GM23248 (cell line): Measurements from ENCODE around the gene TPGS1. TPM values are rescaled to one million over a fixed set of nuclear protein-coding genes. Genes with fewer than 3 reads are reported as not detected.

Experiments
- DNase-seq: peaks from one replicate; pipeline ENCODE4 v3.0.0-alpha.2; 2015
- H2AFZ ChIP-seq: fragments of 200-600 bp; sonication (generic); 2 replicates; pipeline ENCODE4 v1.6.1; 2016; ENCODE audit warnings: antibody characterized with exemption
- H3F3A ChIP-seq: fragments of 200-600 bp; sonication (generic); 2 replicates; pipeline ENCODE4 v1.6.1; 2016; ENCODE audit warnings: mild to moderate bottlenecking, antibody characterized with exemption, mixed run types; ENCODE audit not compliant: insufficient read depth
- H3K27ac ChIP-seq: fragments of 200-600 bp; sonication (generic); 2 replicates; pipeline ENCODE4 v1.5.1; 2016; ENCODE audit warnings: mild to moderate bottlenecking
- H3K27me3 ChIP-seq: fragments of 200-600 bp; sonication (generic); replicated peaks from 2 replicates; pipeline ENCODE4 v1.6.1; 2016; ENCODE audit warnings: mild to moderate bottlenecking; ENCODE audit not compliant: insufficient read depth
- H3K36me3 ChIP-seq: fragments of 200-600 bp; sonication (generic); 2 replicates; pipeline ENCODE4 v1.6.1; 2016; ENCODE audit warnings: low read depth, mild to moderate bottlenecking
- H3K4me1 ChIP-seq: fragments of 200-600 bp; sonication (generic); 2 replicates; pipeline ENCODE4 v1.6.1; 2016; ENCODE audit warnings: mild to moderate bottlenecking; ENCODE audit not compliant: insufficient read depth
- H3K4me2 ChIP-seq: fragments of 200-600 bp; sonication (generic); one replicate; pipeline ENCODE4 v1.6.1; 2016; ENCODE audit warnings: mild to moderate bottlenecking; ENCODE audit not compliant: unreplicated experiment
- H3K4me3 ChIP-seq: fragments of 200-600 bp; sonication (generic); 2 replicates; pipeline ENCODE4 v1.5.1; 2016; ENCODE audit warnings: mild to moderate bottlenecking
- H3K79me2 ChIP-seq: fragments of 200-600 bp; sonication (generic); 2 replicates; pipeline ENCODE4 v1.6.1; 2016; ENCODE audit warnings: mild to moderate bottlenecking; ENCODE audit not compliant: insufficient read depth
- H3K9ac ChIP-seq: fragments of 200-600 bp; sonication (generic); 2 replicates; pipeline ENCODE4 v1.6.1; 2016; ENCODE audit warnings: mild to moderate bottlenecking
- H3K9me2 ChIP-seq: fragments of 200-600 bp; sonication (generic); 2 replicates; pipeline ENCODE4 v1.6.1; 2016; ENCODE audit warnings: mixed run types, mild to moderate bottlenecking, moderate library complexity; ENCODE audit not compliant: insufficient read depth
- H3K9me3 ChIP-seq: fragments of 200-600 bp; sonication (generic); one replicate; pipeline ENCODE4 v1.6.1; 2017; ENCODE audit warnings: low read depth
- H4K20me1 ChIP-seq: fragments of 200-600 bp; sonication (generic); 2 replicates; pipeline ENCODE4 v1.6.0; 2016; ENCODE audit not compliant: insufficient read depth
- EZH2 ChIP-seq: fragments of 200-600 bp; sonication (generic); IDR thresholded peaks from 2 replicates; pipeline ENCODE4 v1.6.1; 2018; ENCODE audit warnings: antibody characterized with exemption, mild to moderate bottlenecking; ENCODE audit not compliant: insufficient read depth, poor library complexity, severe bottlenecking
- EZH2phosphoT487 ChIP-seq: fragments of 200-600 bp; sonication (generic); IDR thresholded peaks from 2 replicates; pipeline ENCODE4 v1.6.1; 2018; ENCODE audit warnings: antibody characterized with exemption, moderate library complexity, mild to moderate bottlenecking, low read depth; ENCODE audit not compliant: insufficient read depth
- WGBS, 2 experiments: methylation state at CpG; one replicate each; pipeline ENCODE4 v1.1.6; 2015 to 2017; ENCODE audit warnings: low lambda C conversion rate in 2 of 2, low coverage in 1 of 2; ENCODE audit errors: missing lambda C conversion rate in 2 of 2; 5-methylcytosine and 5-hydroxymethylcytosine counted together
- in situ Hi-C: fragments of 300-500 bp; cut with MboI; formaldehyde crosslinking; loops from 2 replicates; pipeline ENCODE4 v1.15.0; 2020
- polyA plus RNA-seq: library from polyadenylated mRNA; unstranded; fragments of >200 nt; fragmentation: Nextera tagmentation; extraction: Ambion mirVana; gene quantifications from 2 replicates; pipeline ENCODE4 v1.2.1, GENCODE V29; 2016
- total RNA-seq: library from RNA; depleted of rRNA; stranded (reverse); fragments of >200 nt; shearing (Covaris generic); gene quantifications from 2 replicates; pipeline ENCODE4 v1.2.3, GENCODE V29; 2014

TPGS1 gene
- total and polyA plus RNA-seq, 2 experiments from 2014 or later, result 22.0 to 60.5 TPM

DNA sequence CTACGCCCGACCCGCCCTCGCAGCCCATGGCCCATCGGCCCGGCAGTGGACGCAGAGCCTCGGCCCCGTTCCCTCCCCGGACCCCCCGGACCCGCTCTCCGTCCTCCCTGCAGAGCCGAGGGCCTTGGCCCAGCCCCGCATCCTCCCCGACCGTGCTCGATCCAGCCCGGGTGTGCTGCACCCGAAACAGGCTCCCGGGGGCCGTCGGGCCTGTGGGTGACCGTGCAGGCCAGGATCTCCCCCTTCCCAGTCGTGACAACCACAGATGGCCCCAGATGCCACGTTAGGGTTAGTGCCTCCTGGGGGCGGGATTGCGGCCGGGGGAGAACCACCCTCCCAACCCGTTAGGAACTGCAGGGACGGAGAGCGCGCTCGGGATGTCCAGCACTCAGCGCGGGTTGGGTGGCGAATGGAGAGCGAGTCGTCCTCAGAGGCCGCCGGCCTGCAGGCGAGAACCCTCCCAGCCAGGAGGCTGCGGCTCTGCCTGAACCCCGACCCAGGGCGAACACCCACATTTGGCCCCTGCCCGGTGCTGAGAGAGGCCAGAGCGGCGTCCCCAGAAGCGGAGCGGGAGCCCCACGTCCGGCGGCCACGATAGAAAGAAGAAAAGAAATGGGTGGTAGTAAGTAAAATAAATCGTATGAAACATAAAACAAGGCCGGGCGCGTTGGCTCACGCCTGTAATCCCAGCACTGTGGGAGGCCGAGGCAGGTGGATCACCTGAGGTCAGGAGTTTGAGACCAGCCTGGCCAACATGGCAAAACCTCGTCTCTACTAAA, 17.7 kb upstream of the TPGS1 start:
- Histone ChIP-seq H3K9me2 (no peaks in the 10 kb centered on the region), H3K9me3 (no peaks in the 10 kb centered on the region), H3K4me1 (no peaks in the 10 kb centered on the region), H4K20me1 (no peaks in the 10 kb centered on the region), H3K4me3 (peak overlapping the region; percentile 87), H3K27me3 (no peaks in the 10 kb centered on the region), H3F3A (0 out of 2 replicates have a peak, but pooled peaks cover 7% of the 10 kb centered on the region), H3K27ac (peak overlapping the region; percentile 61), H3K4me2 (peak overlapping the region; percentile 79), H3K79me2 (no peaks in the 10 kb centered on the region), H3K9ac (peak overlapping the region; percentile 97), H3K36me3 (no peaks in the 10 kb centered on the region), H2AFZ (peak overlapping the region; percentile 75)
- in situ Hi-C loops, result no loop called here
- peak; percentile 76 for DNase-seq
- no peak for TF ChIP-seq EZH2
- no peak for TF ChIP-seq EZH2phosphoT487
- WGBS, 2 experiments, result 9 to 13% methylated on average over 47 to 59 of the region's 61 CpGs

DNA sequence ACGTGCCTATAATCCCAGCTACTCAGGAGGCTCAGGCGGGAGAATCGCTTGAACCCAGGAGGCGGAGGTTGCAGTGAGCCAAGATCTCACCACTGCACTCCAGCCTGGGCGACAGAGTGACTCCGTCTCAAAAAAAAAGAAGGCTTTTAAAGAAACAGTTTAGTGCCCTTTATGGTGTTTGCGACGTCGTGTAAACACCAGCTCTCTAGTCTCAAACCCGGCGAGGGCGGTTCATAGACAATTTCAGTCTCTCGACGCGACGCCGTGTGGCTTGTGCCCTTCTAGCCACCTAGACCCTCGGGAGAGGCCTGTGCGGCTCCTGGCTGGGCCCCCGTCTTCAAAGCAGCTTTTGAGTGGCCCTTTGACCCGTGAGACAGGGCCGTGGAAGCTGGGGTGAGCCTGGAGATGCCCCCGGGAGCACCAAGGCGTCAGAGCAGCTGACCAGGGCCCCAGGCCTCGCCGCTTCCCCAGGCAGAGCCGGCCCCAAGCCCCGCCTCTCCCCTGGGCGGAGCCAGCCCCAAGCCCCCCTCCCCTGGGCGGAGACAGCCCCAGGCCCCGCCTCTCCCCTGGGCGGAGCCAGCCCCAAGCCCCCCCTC, 16.1 kb upstream of the TPGS1 start:
- H3K9me3 ChIP-seq, result no peaks in the 10 kb centered on the region
- H3K4me2 ChIP-seq, result no peak overlapping the region
- TF ChIP-seq EZH2phosphoT487, result no peak
- no peak for TF ChIP-seq EZH2
- H3K9me2 ChIP-seq, result no peaks in the 10 kb centered on the region
- in situ Hi-C loops, result no loop called here
- no peak overlapping the region for H3K9ac ChIP-seq
- no peaks in the 10 kb centered on the region for H3K36me3 ChIP-seq
- H2AFZ ChIP-seq, result no peak overlapping the region
- H3K27me3 ChIP-seq, result no peaks in the 10 kb centered on the region
- 0 out of 2 replicates have a peak, but pooled peaks cover 7% of the 10 kb centered on the region for H3F3A ChIP-seq
- no peaks in the 10 kb centered on the region for H4K20me1 ChIP-seq
- peak; percentile 37 for DNase-seq
- H3K4me3 ChIP-seq, result no peak overlapping the region
- no peaks in the 10 kb centered on the region for H3K79me2 ChIP-seq
- no peak overlapping the region for H3K27ac ChIP-seq
- WGBS, 2 experiments, result 78 to 80% methylated on average over 22 to 25 of the region's 32 CpGs
- no peaks in the 10 kb centered on the region for H3K4me1 ChIP-seq

DNA sequence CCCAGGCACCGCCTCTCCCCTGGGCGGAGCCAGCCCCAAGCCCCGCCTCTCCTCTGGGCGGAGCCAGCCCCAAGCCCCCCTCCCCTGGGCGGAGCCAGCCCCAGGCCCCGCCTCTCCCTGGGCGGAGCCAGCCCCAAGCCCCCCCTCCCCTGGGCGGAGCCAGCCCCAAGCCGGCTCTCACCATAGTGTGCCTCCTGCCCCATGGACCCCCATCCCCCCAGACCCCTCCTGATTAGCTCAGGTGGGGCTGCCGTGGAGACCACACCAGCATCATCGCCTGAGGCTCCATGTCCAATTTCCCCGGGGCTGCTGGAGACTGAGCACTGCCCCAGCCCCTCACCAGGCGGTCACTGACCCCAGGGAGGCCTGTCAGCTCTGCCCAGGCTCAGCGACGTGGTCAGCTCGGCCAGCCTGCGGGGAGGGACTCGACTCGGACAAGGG, 15.2 kb upstream of the TPGS1 start:
- peak; percentile 39 for DNase-seq
- Histone ChIP-seq H3K27ac (no peak overlapping the region), H2AFZ (no peak overlapping the region), H3K9me3 (no peaks in the 10 kb centered on the region), H3F3A (0 out of 2 replicates have a peak, but pooled peaks cover 7% of the 10 kb centered on the region), H3K9ac (no peak overlapping the region), H3K4me2 (no peak overlapping the region), H3K27me3 (no peaks in the 10 kb centered on the region), H3K9me2 (no peaks in the 10 kb centered on the region), H3K36me3 (no peaks in the 10 kb centered on the region), H3K4me1 (no peaks in the 10 kb centered on the region), H3K79me2 (no peaks in the 10 kb centered on the region), H3K4me3 (no peak overlapping the region), H4K20me1 (no peaks in the 10 kb centered on the region)
- TF ChIP-seq EZH2, result no peak
- TF ChIP-seq EZH2phosphoT487, result no peak
- 75 to 92% methylated on average over 9 to 19 of the region's 19 CpGs for WGBS, 2 experiments
- in situ Hi-C loops, result no loop called here

DNA sequence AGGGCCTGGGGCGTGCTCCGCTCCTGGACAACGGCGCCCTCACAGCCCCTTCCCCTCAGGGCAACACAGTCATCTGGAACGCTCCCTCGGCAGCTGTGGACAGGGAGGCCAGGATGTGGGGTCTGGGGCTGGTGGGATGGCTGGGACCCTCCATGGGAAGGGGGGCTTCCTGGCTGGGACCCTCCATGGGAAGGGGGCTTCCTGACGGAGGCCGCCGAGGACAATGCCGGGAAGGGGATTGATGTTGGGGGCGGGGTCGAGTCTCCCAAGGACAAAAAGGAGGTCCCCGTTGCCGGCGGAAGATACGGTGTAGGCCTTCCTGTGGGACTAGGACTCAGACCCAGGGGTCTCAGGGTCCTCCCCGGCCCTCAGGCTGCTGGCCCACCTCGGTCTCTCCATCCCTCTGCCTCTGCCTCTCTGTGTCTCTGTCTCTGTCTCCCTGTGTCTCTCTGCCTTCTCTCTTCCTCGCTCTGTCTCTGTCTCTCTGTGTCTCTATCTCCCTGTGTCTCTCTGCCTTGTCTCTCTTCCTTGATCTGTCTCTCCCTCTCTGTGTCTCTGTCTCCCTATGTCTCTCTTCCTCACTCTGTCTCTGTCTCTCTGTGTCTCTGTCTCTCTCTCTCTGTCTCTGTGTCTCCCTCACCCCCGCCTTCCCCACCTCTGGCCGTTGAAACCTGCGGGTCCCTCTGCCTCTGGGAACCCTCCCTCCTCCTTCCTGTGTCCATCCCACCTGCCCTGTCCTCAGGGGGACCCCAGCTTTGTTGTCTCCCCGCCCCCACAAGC, 13.7 kb upstream of the TPGS1 start:
- Histone ChIP-seq H3K27me3 (peaks cover 5% of the 10 kb centered on the region), H4K20me1 (no peaks in the 10 kb centered on the region), H3K9me2 (no peaks in the 10 kb centered on the region), H3K79me2 (no peaks in the 10 kb centered on the region), H3K27ac (no peak overlapping the region), H3K36me3 (no peaks in the 10 kb centered on the region), H3K4me1 (no peaks in the 10 kb centered on the region), H3K9ac (no peak overlapping the region), H3K4me2 (no peak overlapping the region), H3F3A (0 out of 2 replicates have a peak, but pooled peaks cover 7% of the 10 kb centered on the region), H3K4me3 (no peak overlapping the region), H3K9me3 (no peaks in the 10 kb centered on the region), H2AFZ (no peak overlapping the region)
- 79 to 85% methylated on average over 15 to 23 of the region's 23 CpGs for WGBS, 2 experiments
- no peak for DNase-seq
- TF ChIP-seq EZH2phosphoT487, result no peak
- no peak for TF ChIP-seq EZH2
- in situ Hi-C loops, result no loop called here
